Ascending aorta (tissue), 2 donors: ENCODE data around the gene SMC6. TPM values are rescaled to one million over a fixed set of nuclear protein-coding genes. Genes with fewer than 3 reads are reported as not detected.

Experiments used
- DNase-seq, 2 donors: peaks; one replicate each; pipeline ENCODE4 v3.0.0-alpha.2; 2019; ENCODE audit warnings: low spot score in 2 of 2
- H3K27ac ChIP-seq, 2 donors: fragments of 200-600 bp; sonication (generic); one replicate each; pipeline ENCODE4 v1.5.1; 2016 to 2017; ENCODE audit warnings: mild to moderate bottlenecking in 1 of 2
- H3K27me3 ChIP-seq: fragments of 200-600 bp; sonication (generic); one replicate; pipeline ENCODE4 v1.5.1; 2017
- H3K36me3 ChIP-seq, 2 donors: fragments of 200-600 bp; sonication (generic); one replicate each; pipeline ENCODE4 v1.5.1; 2016
- H3K4me1 ChIP-seq, 2 donors: fragments of 200-600 bp; sonication (generic); one replicate each; pipeline ENCODE4 v1.5.1; 2016 to 2017; ENCODE audit warnings: mild to moderate bottlenecking in 1 of 2
- H3K4me3 ChIP-seq, 2 donors: fragments of 200-600 bp; sonication (generic); one replicate each; pipeline ENCODE4 v1.5.1; 2016 to 2017; ENCODE audit warnings: mild to moderate bottlenecking in 1 of 2
- H3K9me3 ChIP-seq, 2 donors: fragments of 200-600 bp; sonication (generic); one replicate each; pipeline ENCODE4 v1.5.1; 2016
- CTCF ChIP-seq, 3 experiments: fragments of 200-600 bp in 2 of 3; fragments of 450-650 bp in 1 of 3; sonication (generic) in 2 of 3; IDR thresholded peaks; one replicate each; pipeline ENCODE4 v1.5.1; 2016 to 2019; ENCODE audit warnings: antibody characterized with exemption in 3 of 3, mild to moderate bottlenecking in 1 of 3, moderate library complexity in 1 of 3
- intact Hi-C: fragments of 100-400 bp; cut with DNase I; formaldehyde crosslinking; loops from one replicate; pipeline ENCODE4 v1.15.1; 2023
- total RNA-seq: library from RNA; depleted of rRNA; stranded (reverse); fragments of >200 nt; gene quantifications from one replicate; pipeline ENCODE4 v1.1.0, GENCODE V29; 2016

SMC6 gene
- total RNA-seq, 1 donor from 2014 or later, result 6.2 TPM

GRCh38 chr2:17752892-17753802, 463 bp downstream of the SMC6 start:
- no peak for DNase-seq
- no peaks in the 10 kb centered on the region for H3K36me3 ChIP-seq
- H3K4me3 ChIP-seq, result peak overlapping the region; percentile 94 to 99
- no peak for TF ChIP-seq CTCF (IDR thresholded peaks at IDR 0.05)
- H3K9me3 ChIP-seq, result no peaks in the 10 kb centered on the region
- no peaks in the 10 kb centered on the region for H3K27me3 ChIP-seq
- intact Hi-C loops, result loop anchor here (5.0 to 10.0 kb wide), 2 partner anchors 69 to 222 kb away; no protein-coding TSS in a partner anchor
- peak overlapping the region; percentile 96 to 97 for H3K27ac ChIP-seq
- peaks cover 0 to 10% of the 10 kb centered on the region in 2 donors for H3K4me1 ChIP-seq

- DNase-seq, result no peak
- TF ChIP-seq CTCF (IDR thresholded peaks at IDR 0.05), result no peak
- Histone ChIP-seq H3K4me3 (peak overlapping the region in 1 of 2 donors; percentile 94), H3K36me3 (no peaks in the 10 kb centered on the region), H3K27ac (no peak overlapping the region), H3K4me1 (peaks cover 0 to 10% of the 10 kb centered on the region in 2 donors), H3K9me3 (no peaks in the 10 kb centered on the region), H3K27me3 (no peaks in the 10 kb centered on the region)
- intact Hi-C loops, result loop anchor here (5.0 to 10.0 kb wide), 2 partner anchors 70 to 223 kb away; no protein-coding TSS in a partner anchor
These were observed 1.4 kb downstream of the SMC6 start for GRCh38 chr2:17752246-17752645.

GRCh38 chr2:17749753-17750438, 3.7 kb downstream of the SMC6 start:
- Histone ChIP-seq H3K9me3 (no peaks in the 10 kb centered on the region), H3K27ac (no peak overlapping the region), H3K4me3 (no peak overlapping the region), H3K36me3 (no peaks in the 10 kb centered on the region), H3K27me3 (no peaks in the 10 kb centered on the region), H3K4me1 (peaks cover 0 to 10% of the 10 kb centered on the region in 2 donors)
- TF ChIP-seq CTCF (IDR thresholded peaks at IDR 0.05), result no peak
- no peak for DNase-seq
- intact Hi-C loops, result loop anchor here (5.0 to 10.0 kb wide), 2 partner anchors 72 to 225 kb away; no protein-coding TSS in a partner anchor

- H3K27ac ChIP-seq, result no peak overlapping the region
- peaks cover 0 to 3% of the 10 kb centered on the region in 2 donors for H3K4me1 ChIP-seq
- no peaks in the 10 kb centered on the region for H3K9me3 ChIP-seq
- TF ChIP-seq CTCF (IDR thresholded peaks at IDR 0.05), result no peak
- no peak overlapping the region for H3K4me3 ChIP-seq
- no peaks in the 10 kb centered on the region for H3K27me3 ChIP-seq
- intact Hi-C loops, result no loop called here
- no peak for DNase-seq
- no peaks in the 10 kb centered on the region for H3K36me3 ChIP-seq
These were observed 4.9 kb downstream of the SMC6 start for GRCh38 chr2:17748745-17749144.

- no peaks in the 10 kb centered on the region for H3K9me3 ChIP-seq
- H3K36me3 ChIP-seq, result no peaks in the 10 kb centered on the region
- no peak for DNase-seq
- no peaks in the 10 kb centered on the region for H3K27me3 ChIP-seq
- no peak overlapping the region for H3K4me3 ChIP-seq
- H3K27ac ChIP-seq, result no peak overlapping the region
- intact Hi-C loops, result no loop called here
- no peak for TF ChIP-seq CTCF (IDR thresholded peaks at IDR 0.05)
- peaks cover 0 to 3% of the 10 kb centered on the region in 2 donors for H3K4me1 ChIP-seq
These were observed 5.7 kb downstream of the SMC6 start for GRCh38 chr2:17747684-17748452.
